Measurements from ENCODE around the gene PAQR9.

DNA sequence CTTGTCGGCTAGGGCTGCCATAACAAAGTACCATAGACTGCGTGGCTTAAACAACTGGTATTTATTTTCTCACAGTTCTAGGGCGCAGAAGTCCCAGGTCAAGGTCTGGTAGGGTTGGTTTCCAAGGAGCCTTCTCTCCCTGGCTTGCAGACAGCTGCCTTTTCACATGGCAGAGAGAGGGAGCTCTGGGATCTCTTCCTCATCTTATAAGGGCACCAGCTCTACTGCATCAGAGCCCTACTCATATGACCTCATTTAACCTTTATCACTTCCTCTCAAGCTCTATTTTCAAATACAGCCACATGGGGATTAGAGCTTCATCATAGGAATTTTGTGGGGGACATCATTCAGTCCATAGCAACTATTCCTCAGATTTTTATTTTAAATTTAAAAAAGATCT is 17.6 kb upstream of the PAQR9 start:
- no peak for TF ChIP-seq POLR2A (IDR thresholded peaks at IDR 0.05)
- TF ChIP-seq, protein P1, sequence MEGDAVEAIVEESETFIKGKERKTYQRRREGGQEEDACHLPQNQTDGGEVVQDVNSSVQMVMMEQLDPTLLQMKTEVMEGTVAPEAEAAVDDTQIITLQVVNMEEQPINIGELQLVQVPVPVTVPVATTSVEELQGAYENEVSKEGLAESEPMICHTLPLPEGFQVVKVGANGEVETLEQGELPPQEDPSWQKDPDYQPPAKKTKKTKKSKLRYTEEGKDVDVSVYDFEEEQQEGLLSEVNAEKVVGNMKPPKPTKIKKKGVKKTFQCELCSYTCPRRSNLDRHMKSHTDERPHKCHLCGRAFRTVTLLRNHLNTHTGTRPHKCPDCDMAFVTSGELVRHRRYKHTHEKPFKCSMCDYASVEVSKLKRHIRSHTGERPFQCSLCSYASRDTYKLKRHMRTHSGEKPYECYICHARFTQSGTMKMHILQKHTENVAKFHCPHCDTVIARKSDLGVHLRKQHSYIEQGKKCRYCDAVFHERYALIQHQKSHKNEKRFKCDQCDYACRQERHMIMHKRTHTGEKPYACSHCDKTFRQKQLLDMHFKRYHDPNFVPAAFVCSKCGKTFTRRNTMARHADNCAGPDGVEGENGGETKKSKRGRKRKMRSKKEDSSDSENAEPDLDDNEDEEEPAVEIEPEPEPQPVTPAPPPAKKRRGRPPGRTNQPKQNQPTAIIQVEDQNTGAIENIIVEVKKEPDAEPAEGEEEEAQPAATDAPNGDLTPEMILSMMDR (IDR thresholded peaks at IDR 0.05), result no peak

All from thyroid gland (tissue), 4 donors.